ENCODE data around the gene BHMT2.

The BHMT2 gene

DNA sequence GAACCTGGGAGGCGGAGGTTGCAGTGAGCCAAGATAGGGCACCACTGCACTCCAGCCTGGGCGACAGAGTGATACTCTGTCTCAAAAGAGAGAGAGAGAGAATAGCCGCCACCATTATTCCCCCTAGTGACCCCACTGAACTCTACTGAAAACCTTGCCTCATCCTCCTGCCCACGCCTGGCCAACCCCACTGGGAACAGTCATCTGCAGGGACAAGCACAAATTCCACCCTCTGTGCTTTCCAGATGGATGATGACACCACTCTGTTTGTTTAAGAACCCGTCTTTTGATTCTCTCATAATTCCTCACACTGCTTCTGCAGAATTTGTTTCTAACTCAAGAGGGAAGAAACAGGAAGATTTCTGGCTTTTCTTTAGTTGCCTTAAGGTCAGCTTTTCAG, 12.2 kb downstream of the BHMT2 start:
- TF ChIP-seq, protein P1, sequence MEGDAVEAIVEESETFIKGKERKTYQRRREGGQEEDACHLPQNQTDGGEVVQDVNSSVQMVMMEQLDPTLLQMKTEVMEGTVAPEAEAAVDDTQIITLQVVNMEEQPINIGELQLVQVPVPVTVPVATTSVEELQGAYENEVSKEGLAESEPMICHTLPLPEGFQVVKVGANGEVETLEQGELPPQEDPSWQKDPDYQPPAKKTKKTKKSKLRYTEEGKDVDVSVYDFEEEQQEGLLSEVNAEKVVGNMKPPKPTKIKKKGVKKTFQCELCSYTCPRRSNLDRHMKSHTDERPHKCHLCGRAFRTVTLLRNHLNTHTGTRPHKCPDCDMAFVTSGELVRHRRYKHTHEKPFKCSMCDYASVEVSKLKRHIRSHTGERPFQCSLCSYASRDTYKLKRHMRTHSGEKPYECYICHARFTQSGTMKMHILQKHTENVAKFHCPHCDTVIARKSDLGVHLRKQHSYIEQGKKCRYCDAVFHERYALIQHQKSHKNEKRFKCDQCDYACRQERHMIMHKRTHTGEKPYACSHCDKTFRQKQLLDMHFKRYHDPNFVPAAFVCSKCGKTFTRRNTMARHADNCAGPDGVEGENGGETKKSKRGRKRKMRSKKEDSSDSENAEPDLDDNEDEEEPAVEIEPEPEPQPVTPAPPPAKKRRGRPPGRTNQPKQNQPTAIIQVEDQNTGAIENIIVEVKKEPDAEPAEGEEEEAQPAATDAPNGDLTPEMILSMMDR (conservative IDR thresholded peaks at IDR 0.05): no peak
- H3K27ac ChIP-seq: no peak overlapping the region

DNA sequence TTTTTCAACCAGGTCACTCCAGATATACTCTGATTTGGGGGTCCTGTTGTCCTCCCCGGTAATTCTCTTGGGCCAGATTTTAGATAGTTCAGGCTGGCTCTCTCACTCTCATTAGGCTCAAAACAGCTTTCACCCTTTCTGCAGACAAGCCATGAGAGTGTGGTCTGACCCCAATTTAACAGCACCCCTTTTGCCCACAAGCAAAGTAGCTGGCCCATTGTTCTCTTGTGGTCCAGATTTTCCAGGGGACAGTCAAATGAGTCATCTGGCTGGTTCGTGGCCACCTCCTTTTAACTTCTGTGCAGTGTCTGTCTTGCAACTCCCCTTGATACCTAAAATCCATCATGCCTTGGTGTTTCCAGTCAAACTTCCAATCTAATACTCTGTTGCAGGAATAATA, 16.5 kb downstream of the BHMT2 start:
- no peak overlapping the region for H3K27ac ChIP-seq
- TF ChIP-seq, protein P1 (conservative IDR thresholded peaks at IDR 0.05): no peak

DNA sequence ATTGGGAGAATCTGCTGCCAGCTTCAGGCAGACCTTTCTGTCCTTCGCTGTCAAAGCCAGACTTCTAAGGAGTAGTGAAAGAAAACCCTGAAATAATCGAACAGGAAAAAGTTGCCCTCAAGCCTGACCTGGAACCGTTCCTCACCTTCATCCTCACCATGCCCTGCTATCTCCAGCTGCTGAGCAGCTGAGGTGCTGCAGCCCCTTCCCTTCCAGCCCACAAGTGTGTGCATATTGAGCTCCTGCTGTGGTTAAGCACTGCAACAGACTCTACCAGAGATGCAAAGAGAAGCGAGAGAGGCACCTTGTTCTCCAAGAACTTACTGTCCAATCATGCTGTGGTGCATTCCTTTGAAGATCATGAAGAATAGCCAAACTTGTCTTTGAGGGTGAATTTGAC, 18.9 kb downstream of the BHMT2 start:
- H3K27ac ChIP-seq: no peak overlapping the region
- TF ChIP-seq, protein P1 (conservative IDR thresholded peaks at IDR 0.05): no peak

DNA sequence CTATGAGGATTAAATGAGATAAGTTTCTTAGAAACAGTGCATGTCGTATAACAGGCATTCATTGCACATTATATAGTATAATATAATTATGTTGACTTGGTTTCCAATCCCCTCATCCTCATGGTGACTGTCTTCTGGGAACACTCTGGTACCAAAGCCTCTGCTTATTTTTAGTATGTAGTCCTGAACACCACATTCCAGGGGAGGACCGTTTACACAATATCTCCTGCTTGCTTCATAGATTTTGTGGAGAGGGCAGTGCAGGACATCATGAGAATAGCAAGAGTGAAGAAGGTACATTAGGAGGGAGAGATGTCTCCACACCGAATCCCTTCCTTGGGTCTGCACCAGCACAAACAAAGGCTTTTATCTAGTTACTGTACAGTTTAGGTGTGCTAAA, 21.5 kb downstream of the BHMT2 start:
- H3K27ac ChIP-seq: no peak overlapping the region
- TF ChIP-seq, protein P1 (conservative IDR thresholded peaks at IDR 0.05): no peak

DNA sequence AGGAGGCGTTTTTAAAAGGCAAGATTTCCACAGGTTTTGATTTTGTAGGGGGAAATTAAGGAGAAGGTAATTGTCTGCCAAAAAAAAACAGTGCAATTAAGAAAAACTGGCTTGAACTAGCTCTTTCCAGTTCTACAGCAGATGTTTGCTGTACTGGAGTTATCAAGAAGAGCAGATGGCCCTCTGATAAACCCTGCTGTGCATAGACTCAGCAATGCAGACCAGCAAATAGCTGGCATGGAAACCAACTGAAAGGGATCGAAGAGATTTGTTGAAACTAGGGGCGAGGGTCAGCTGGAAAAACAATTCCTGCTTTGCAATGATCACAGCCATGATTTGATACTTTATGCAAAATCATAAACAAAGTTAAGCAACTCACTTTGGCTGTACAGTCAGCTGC, 24.2 kb downstream of the BHMT2 start:
- H3K27ac ChIP-seq: peak overlapping the region; percentile 67
- TF ChIP-seq, protein P1 (conservative IDR thresholded peaks at IDR 0.05): no peak

DNA sequence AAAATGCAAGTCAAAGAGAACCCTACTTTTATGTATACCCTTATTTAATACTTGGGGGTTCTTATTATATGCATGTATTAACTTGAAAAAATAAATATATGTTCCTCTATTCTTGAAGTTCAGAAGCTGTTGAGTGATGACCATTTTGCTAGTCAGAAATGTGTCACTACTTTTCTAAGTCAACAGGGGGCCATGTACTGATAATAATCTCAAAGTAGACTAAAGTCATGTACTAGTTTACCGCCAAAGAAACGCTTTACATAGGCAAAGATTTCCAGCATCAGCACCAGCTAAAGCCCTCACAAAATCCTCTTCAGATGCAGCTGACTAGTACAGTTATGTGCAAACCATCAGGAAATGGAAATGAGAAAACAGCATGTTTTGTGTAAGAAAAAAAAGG, 36.3 kb downstream of the BHMT2 start:
- TF ChIP-seq, protein P1 (conservative IDR thresholded peaks at IDR 0.05): no peak
- H3K27ac ChIP-seq: no peak overlapping the region

DNA sequence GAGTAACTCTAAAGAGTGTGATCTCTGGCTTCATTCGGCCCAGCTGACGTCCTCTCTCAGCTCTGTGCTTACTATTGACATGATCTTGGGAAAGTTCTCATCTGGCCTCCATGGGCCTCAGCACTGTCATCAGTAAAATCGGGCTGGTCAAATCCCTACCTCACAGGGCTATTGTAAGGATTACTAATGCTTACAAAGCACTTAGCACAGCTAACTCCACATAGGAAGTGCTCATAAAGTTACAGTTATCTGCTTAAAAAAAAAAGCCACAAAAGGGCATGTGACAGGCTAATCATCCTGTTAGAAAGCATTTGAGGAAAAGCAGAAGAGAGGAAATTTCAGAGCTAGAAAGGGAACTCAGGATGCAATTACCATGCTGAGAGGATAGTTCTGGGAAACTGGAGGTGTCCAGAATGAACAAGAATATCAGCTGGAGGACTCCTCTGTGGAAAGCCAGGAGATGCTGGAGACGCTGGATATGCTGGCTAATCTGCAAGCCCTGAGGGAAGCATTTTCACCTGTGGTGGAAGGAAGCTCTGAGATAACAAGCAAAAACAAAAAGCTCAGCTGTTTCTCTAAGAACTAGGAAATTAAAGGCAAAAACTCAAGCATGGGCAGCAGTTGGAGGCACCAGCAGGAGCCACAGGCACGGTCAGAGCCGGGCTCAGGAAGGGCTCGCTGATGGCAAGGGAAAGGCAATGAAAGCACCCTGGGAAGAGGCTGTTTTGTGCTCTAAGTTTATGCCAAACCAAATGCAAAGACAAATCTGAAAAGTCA, 37.6 kb downstream of the BHMT2 start:
- peak overlapping the region; percentile 69 for H3K27ac ChIP-seq
- TF ChIP-seq, protein P1 (conservative IDR thresholded peaks at IDR 0.05): no peak

Data from VCaP (cell line).